Chondrocyte (in vitro differentiated cells): Measurements from ENCODE around the gene LASP1NB.

Experiments used
- DNase-seq: peaks from one replicate; pipeline ENCODE4 v3.0.0; 2021; ENCODE audit warnings: mixed read lengths, low spot score
- H3K27ac Mint-ChIP-seq: one replicate; pipeline ENCODE4 v1.8.0; 2021; ENCODE audit warnings: mild to moderate bottlenecking, moderate library complexity, mixed read lengths; ENCODE audit not compliant: unreplicated experiment
- H3K27me3 Mint-ChIP-seq: 2 replicates; pipeline ENCODE4 v1.8.0; 2021; ENCODE audit warnings: low read depth, mixed read lengths
- H3K36me3 Mint-ChIP-seq: 2 replicates; pipeline ENCODE4 v1.8.0; 2021; ENCODE audit warnings: low read depth, mixed read lengths
- H3K4me1 Mint-ChIP-seq: 2 replicates; pipeline ENCODE4 v1.8.0; 2021; ENCODE audit warnings: low read depth, mild to moderate bottlenecking, mixed read lengths
- H3K4me3 Mint-ChIP-seq: one replicate; pipeline ENCODE4 v1.8.0; 2021; ENCODE audit warnings: mild to moderate bottlenecking, moderate library complexity, mixed read lengths; ENCODE audit not compliant: unreplicated experiment
- H3K9me3 Mint-ChIP-seq: 2 replicates; pipeline ENCODE4 v1.8.0; 2021; ENCODE audit warnings: low read depth, mixed read lengths
- TF ChIP-seq, protein P1 (sequence below): fragments of 200-600 bp; sonication (generic); IDR thresholded peaks from 2 replicates; pipeline ENCODE4 v1.5.0; 2021; ENCODE audit warnings: antibody characterized with exemption, mild to moderate bottlenecking, moderate library complexity

LASP1NB gene

DNA sequence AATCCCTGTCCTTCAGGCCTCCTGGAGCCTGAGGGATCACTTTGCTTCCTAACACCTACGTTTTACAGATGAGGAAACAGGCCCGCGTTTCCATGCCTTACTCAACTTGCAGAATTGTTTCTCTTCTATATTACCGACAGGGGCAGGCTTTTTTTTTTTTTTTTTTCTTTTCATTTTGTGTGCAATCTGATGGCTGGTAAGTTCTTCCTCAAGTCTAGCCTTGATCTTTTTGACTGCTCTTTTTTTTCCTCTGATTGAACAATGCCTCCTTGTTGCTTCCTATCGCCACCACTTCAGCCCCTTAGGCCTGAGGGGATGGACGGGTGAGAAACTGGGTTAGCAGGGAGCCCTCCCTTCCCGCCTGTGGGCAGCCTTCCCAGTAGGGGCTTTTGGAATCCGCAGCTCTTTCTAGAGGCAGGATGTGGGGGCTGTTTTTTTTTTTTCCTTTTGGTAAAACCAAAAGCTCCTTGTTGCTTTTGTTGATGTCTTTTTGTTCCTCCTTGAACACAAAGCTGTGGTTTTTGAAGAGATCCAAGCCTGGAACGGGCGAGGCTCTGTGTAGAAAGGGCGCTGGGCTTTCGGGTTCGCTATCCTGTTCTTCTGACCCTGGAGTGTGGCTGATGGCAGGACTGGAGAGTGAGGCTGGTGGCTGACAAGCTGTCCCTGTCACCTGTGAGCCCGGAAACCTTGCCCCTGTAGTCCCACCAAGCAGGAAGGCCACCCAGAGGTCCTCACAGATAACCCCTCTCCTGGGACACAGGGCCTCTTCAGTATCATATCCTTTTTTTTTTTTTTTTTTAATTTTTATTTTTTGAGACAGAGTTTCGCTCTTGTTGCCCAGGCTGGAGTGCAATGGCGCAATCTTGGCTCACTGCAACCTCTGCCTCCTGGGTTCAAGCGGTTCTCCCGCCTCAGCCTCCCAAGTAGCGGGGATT, 41.6 kb upstream of the LASP1NB start:
- Mint-ChIP-seq H3K27ac (peak overlapping the region; percentile 95), H3K9me3 (no peaks in the 10 kb centered on the region), H3K27me3 (no peaks in the 10 kb centered on the region), H3K4me3 (peak overlapping the region; percentile 43), H3K4me1 (peaks cover 90% of the 10 kb centered on the region), H3K36me3 (peaks cover 38% of the 10 kb centered on the region)
- DNase-seq, result no peak
- TF ChIP-seq, protein P1, sequence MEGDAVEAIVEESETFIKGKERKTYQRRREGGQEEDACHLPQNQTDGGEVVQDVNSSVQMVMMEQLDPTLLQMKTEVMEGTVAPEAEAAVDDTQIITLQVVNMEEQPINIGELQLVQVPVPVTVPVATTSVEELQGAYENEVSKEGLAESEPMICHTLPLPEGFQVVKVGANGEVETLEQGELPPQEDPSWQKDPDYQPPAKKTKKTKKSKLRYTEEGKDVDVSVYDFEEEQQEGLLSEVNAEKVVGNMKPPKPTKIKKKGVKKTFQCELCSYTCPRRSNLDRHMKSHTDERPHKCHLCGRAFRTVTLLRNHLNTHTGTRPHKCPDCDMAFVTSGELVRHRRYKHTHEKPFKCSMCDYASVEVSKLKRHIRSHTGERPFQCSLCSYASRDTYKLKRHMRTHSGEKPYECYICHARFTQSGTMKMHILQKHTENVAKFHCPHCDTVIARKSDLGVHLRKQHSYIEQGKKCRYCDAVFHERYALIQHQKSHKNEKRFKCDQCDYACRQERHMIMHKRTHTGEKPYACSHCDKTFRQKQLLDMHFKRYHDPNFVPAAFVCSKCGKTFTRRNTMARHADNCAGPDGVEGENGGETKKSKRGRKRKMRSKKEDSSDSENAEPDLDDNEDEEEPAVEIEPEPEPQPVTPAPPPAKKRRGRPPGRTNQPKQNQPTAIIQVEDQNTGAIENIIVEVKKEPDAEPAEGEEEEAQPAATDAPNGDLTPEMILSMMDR, result peak; percentile 64

DNA sequence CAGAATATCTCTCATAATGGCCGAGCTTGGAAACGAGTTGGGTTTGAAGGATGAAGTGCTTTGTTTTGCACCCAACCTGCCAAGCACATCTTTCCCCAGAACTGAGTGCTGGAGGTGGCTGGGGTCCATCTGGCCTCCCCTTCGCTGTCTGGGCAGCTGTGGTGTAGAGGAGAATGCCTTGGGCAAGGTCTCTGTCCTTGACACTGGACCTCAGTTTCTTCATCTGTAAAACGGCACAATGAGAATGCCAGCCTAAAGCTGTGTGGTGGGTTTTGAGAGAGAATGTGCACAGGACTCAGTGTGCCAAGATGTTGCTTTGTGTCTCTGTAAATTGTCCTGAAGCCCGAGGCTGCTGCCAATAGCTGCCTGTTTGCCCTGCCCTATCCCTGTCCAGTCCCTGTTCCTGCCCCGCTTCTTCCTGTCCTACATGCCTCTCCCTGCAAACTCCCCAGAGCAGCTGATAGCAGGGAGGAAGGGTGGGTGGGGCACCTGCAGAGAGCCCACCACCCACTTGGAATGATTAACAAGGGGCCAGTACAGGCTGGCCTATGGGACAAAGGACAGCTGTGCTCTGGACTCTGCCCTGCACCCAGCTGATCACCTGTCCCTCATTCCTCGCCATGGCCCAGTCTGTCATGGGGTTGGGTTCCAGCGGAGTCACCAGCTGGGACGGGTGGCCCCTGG, 40.2 kb upstream of the LASP1NB start:
- TF ChIP-seq, protein P1, result no peak
- H3K4me1 Mint-ChIP-seq, result peaks cover 83% of the 10 kb centered on the region
- DNase-seq, result no peak
- peak overlapping the region; percentile 82 for H3K27ac Mint-ChIP-seq
- peaks cover 47% of the 10 kb centered on the region for H3K36me3 Mint-ChIP-seq
- peak overlapping the region; percentile 51 for H3K4me3 Mint-ChIP-seq
- H3K9me3 Mint-ChIP-seq, result no peaks in the 10 kb centered on the region
- no peaks in the 10 kb centered on the region for H3K27me3 Mint-ChIP-seq

DNA sequence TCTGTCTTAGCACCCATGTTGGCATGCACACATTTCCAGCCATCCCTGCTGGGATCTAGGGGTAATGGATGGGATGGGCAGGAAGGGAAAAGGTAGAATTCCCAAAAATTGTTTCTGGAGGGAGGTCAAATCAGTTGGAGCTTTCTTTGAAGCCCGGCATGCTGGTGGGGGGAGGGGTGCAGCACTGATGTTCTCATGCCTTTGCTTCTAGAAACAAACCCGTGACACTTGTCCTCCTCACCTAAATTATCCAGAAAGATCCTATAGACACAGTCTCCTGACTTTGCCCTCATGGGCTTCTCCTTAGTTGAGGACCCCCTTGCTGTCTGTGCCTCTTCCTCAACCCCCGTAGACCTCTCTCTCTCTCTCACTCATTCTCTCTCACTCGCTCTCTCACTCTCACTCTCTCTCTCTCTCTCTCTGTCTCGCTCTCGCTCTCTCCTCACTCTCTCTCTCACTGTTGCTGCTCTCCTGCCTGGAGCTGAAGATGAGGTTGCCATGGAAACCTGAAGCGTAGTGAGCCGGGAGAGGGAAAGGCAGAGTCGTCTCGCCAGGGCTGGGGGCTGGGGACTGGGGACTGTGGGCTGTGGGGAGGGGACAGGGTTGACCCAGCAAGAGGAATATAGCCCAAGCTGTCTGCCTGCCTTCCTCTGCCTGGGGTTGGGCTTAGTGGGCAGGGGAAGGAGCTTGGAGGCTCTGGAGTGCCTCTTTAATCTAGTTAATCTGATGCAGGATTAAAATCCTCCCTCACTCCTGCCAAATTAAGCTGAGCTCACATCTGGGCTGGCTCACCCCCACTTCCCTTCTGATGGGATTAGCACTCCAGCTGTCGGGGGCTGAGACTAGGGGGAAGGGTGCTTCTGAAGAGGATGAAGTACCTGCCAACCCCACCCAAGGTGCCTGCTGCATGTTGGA, 39.4 kb upstream of the LASP1NB start:
- Mint-ChIP-seq H3K9me3 (no peaks in the 10 kb centered on the region), H3K27ac (peak overlapping the region; percentile 82), H3K27me3 (no peaks in the 10 kb centered on the region), H3K4me1 (peaks cover 76% of the 10 kb centered on the region), H3K36me3 (peaks cover 46% of the 10 kb centered on the region), H3K4me3 (peak overlapping the region; percentile 51)
- DNase-seq, result no peak
- TF ChIP-seq, protein P1, result no peak

DNA sequence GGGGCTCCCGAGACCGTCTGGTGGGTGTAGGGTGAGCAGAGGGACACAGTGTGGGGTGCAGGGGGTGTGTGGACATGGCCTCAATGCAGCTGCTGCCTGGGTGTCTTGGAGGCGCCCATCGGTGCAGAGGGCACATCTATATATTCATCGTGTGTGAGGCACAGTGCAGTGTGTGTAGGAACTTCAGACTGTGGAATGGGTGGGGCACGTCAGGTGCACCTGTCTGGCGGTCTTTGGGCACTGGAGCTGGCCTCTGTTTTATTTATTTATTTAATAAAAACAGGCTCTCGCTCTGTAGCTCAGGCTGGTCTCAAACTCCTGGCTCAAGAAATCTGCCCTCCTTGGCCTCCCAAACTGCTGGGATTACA, 38.8 kb upstream of the LASP1NB start:
- no peak for DNase-seq
- Mint-ChIP-seq H3K4me3 (no peak overlapping the region), H3K9me3 (no peaks in the 10 kb centered on the region), H3K27me3 (no peaks in the 10 kb centered on the region), H3K36me3 (peaks cover 43% of the 10 kb centered on the region), H3K4me1 (peaks cover 73% of the 10 kb centered on the region), H3K27ac (no peak overlapping the region)
- TF ChIP-seq, protein P1, result no peak
